Measurements from ENCODE around the gene NPIPB8.
"Not testable (repeated sequence)": the region's sequence is repeated elsewhere in the genome, so short reads cannot be mapped to it uniquely, and the experiment has no call there.

DNA sequence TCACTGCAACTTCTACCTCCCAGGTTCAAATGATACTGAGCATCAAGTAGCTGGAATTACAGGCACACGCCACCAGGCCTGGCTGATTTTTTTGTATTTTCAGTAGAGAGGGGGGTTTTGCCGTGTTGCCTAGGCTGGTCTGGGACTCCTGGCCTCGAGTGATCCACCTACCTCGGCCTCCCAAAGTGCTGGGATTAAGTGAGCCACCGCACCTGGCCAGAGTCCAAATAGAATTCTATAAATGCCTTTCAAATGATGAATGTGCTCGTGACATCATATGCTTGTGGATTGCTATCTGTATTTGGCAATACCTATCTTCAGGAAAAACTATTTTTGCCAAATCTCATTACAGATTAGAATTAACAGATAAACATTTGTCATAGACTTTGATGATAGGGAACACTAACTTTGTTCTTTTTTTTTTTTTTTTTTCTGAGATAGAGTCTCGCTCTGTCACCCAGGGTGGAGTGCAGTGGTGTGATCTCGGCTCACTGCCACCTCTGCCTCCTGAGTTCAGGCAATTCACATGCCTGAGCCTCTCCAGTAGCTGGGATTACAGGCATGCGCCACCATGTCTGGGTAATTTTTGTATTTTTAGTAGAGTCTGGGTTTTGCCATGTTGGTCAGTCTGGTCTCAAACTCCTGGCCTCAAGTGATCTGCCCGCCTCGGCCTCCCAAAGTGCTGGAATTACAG lies 55.5 kb downstream of the NPIPB8 start:
- not testable (repeated sequence) for TF ChIP-seq CTCF, POLR2A, EP300 (IDR thresholded peaks at IDR 0.05)
